Endothelial cell of umbilical vein (primary cell): Measurements from ENCODE around the gene ARSB. TPM values are rescaled to one million over a fixed set of nuclear protein-coding genes. Genes with fewer than 3 reads are reported as not detected.
A peak's percentile ranks its signal among the peaks of the same experiment; 100 is the strongest.

Experiments used
- Bru-seq: library from RNA; stranded (reverse); fragments of 400-500 nt; gene quantifications from one replicate; lab custom pipeline; 2021; lab: Mats Ljungman, UMichigan
- BruChase-seq, 2 experiments: library from RNA; stranded (reverse); fragments of 400-500 nt; gene quantifications; one replicate each; lab custom pipeline; 2021; lab: Mats Ljungman, UMichigan
- BruUV-seq: library from RNA; stranded (reverse); fragments of 400-500 nt; replicated peaks from 2 replicates; lab custom pipeline; 2021; lab: Mats Ljungman, UMichigan
- CTCF ChIA-PET: fragments of 300-600, 350-600 bp; sonication (Branson Sonifier 250); formaldehyde crosslinking; loops from one replicate; lab custom pipeline; 2021; ENCODE audit warnings: antibody characterized with exemption, inconsistent platforms; lab: Charles Lee
- POLR2A ChIA-PET: fragments of 300-600, 350-600 bp; sonication (Branson Sonifier 250); formaldehyde crosslinking; loops from one replicate; lab custom pipeline; 2021; ENCODE audit warnings: antibody characterized with exemption, inconsistent platforms; lab: Charles Lee
- DNase-seq: peaks from one replicate; pipeline ENCODE4 v3.0.0-alpha.2; 2011; ENCODE audit warnings: low read depth, low spot score
- FAIRE-seq: peaks from 2 replicates; lab custom pipeline; 2011; peaks lifted over from hg19 to GRCh38; lab: Jason Lieb, UNC
- H2AFZ ChIP-seq: 2 replicates; pipeline ENCODE4 v1.6.0; 2012; ENCODE audit warnings: low read depth, low read length, control low read depth, inconsistent platforms
- H3K27ac ChIP-seq: 2 replicates; pipeline ENCODE4 v1.5.1; 2011; ENCODE audit warnings: low read depth, mild to moderate bottlenecking, control low read depth, low read length, moderate library complexity; ENCODE audit not compliant: insufficient read depth
- H3K27me3 ChIP-seq, 2 experiments: 2 replicates each; pipeline versions ENCODE4 v1.6.0 to v1.6.1; 2011; ENCODE audit warnings: low read length in 2 of 2, mixed read lengths in 1 of 2; ENCODE audit not compliant: control insufficient read depth in 2 of 2, insufficient read depth in 2 of 2
- H3K36me3 ChIP-seq, 2 experiments: 2 replicates in 1 of 2; 3 replicates in 1 of 2; pipeline ENCODE4 v1.5.1; 2011; ENCODE audit warnings: low read length in 2 of 2, mild to moderate bottlenecking in 1 of 2, moderate library complexity in 1 of 2; ENCODE audit not compliant: control insufficient read depth in 2 of 2, insufficient read depth in 2 of 2; ENCODE audit errors: extremely low read depth in 1 of 2
- H3K4me1 ChIP-seq: 3 replicates; pipeline ENCODE4 v1.5.1; 2011; ENCODE audit warnings: mild to moderate bottlenecking, low read length; ENCODE audit not compliant: control insufficient read depth, insufficient read depth; ENCODE audit errors: extremely low read depth
- H3K4me2 ChIP-seq: 2 replicates; pipeline ENCODE4 v1.6.1; 2011; ENCODE audit warnings: low read length, control low read depth, mixed read lengths; ENCODE audit not compliant: insufficient read depth
- H3K4me3 ChIP-seq, 3 experiments: fragments of 200-600 bp in 1 of 3; sonication (generic), shearing (Covaris generic) in 1 of 3; replicated peaks in 1 of 3; 2 replicates each; pipeline ENCODE4 v1.5.1; 2011 to 2016; ENCODE audit warnings: control low read depth in 3 of 3, low read length in 3 of 3, mild to moderate bottlenecking in 2 of 3, inconsistent platforms in 1 of 3, low read depth in 1 of 3, moderate library complexity in 1 of 3; ENCODE audit not compliant: insufficient read depth in 1 of 3
- H3K79me2 ChIP-seq: 2 replicates; pipeline ENCODE4 v1.6.0; 2012; ENCODE audit warnings: low read length, inconsistent platforms; ENCODE audit not compliant: control insufficient read depth, insufficient read depth
- H3K9ac ChIP-seq: replicated peaks from 2 replicates; pipeline ENCODE3; 2011; ENCODE audit warnings: low read length, control low read depth; ENCODE audit not compliant: insufficient read depth; ENCODE audit errors: extremely low read depth
- H3K9me1 ChIP-seq: replicated peaks from 3 replicates; pipeline ENCODE4 v1.6.0; 2011; ENCODE audit warnings: mild to moderate bottlenecking, low read length; ENCODE audit not compliant: control insufficient read depth, insufficient read depth; ENCODE audit errors: extremely low read depth
- H3K9me3 ChIP-seq: replicated peaks from 2 replicates; pipeline ENCODE4 v1.5.1; 2012; ENCODE audit warnings: low read length, inconsistent platforms; ENCODE audit not compliant: control insufficient read depth, insufficient read depth
- H4K20me1 ChIP-seq: replicated peaks from 2 replicates; pipeline ENCODE3; 2011; ENCODE audit warnings: mild to moderate bottlenecking, low read length; ENCODE audit not compliant: control insufficient read depth, insufficient read depth; ENCODE audit errors: extremely low read depth
- EZH2 ChIP-seq: IDR thresholded peaks from 2 replicates; pipeline ENCODE4 v1.6.1; 2012; ENCODE audit warnings: borderline replicate concordance, low read depth, mild to moderate bottlenecking, moderate library complexity, low read length, inconsistent platforms; ENCODE audit not compliant: severe bottlenecking
- FOS ChIP-seq: IDR thresholded peaks from 2 replicates; pipeline ENCODE4 v1.6.1; 2011; ENCODE audit warnings: mild to moderate bottlenecking, low read length, moderate library complexity, borderline replicate concordance; ENCODE audit not compliant: insufficient read depth
- GATA2 ChIP-seq: IDR thresholded peaks from 2 replicates; pipeline ENCODE4 v1.7.0; 2011; ENCODE audit warnings: low read depth, mild to moderate bottlenecking, moderate library complexity, mixed read lengths, low read length; ENCODE audit not compliant: insufficient read length, insufficient read depth
- JUN ChIP-seq: IDR thresholded peaks from 2 replicates; pipeline ENCODE4 v1.6.1; 2011; ENCODE audit warnings: borderline replicate concordance, low read depth; ENCODE audit not compliant: insufficient read length, insufficient read depth
- MYC ChIP-seq: IDR thresholded peaks from one replicate; pipeline ENCODE4 v1.6.1; 2011; ENCODE audit warnings: mild to moderate bottlenecking, low read depth, low read length
- POLR2A ChIP-seq: IDR thresholded peaks from 2 replicates; pipeline ENCODE4 v1.6.1; 2012; ENCODE audit warnings: low read depth, mild to moderate bottlenecking, control low read depth, low read length
- POLR2AphosphoS5 ChIP-seq: IDR thresholded peaks from 2 replicates; pipeline ENCODE4 v1.6.1; 2012; ENCODE audit warnings: low read depth, mild to moderate bottlenecking, control low read depth, low read length, moderate library complexity; ENCODE audit not compliant: insufficient read depth
- dilution Hi-C: fragments of 300-500 bp; cut with MboI; formaldehyde crosslinking; loops from one replicate; pipeline ENCODE4 v1.15.0; 2019; ENCODE audit warnings: low sequenced_read_pairs; ENCODE audit not compliant: extremely low pct_ligation_motif_present
- intact Hi-C: fragments of 100-400 bp; cut with micrococcal nuclease; formaldehyde crosslinking; loops from one replicate; pipeline ENCODE4 v1.10.0; 2022
- long read RNA-seq: library from polyadenylated mRNA; stranded (forward); transcript quantifications from one replicate; pipeline ENCODE4 v2.0.0, GENCODE V29; 2021
- polyA minus RNA-seq, 3 experiments: library from RNA; depleted of rRNA, polyadenylated mRNA; stranded (reverse); fragments of >200 nt; gene quantifications; 1 replicate in 1 of 3; 2 replicates in 2 of 3; pipeline ENCODE4 v1.2.3, GENCODE V29; 2011
- polyA plus RNA-seq, 4 experiments: library from polyadenylated mRNA; depleted of rRNA in 3 of 4; stranded (reverse) in 3 of 4; unstranded in 1 of 4; fragments of >200 nt; gene quantifications; 2 replicates each; pipeline versions ENCODE4 v1.2.1 to v1.2.3, GENCODE V29; 2011 to 2012; ENCODE audit warnings: missing spikeins in 1 of 4
- total RNA-seq: library from RNA; stranded (reverse); gene quantifications from 2 replicates; pipeline ENCODE4 v1.2.3, GENCODE V29; 2021
- TF ChIP-seq, protein P1 (sequence below): IDR thresholded peaks from 2 replicates; pipeline ENCODE4 v1.6.1; 2011; ENCODE audit not compliant: insufficient read depth, insufficient read length
- TF ChIP-seq, protein P2 (sequence below), 2 donors: IDR thresholded peaks; 1 replicate in 1 of 2; 2 replicates in 1 of 2; pipeline ENCODE4 v1.5.1; 2011; ENCODE audit warnings: low read length in 2 of 2, mild to moderate bottlenecking in 2 of 2, moderate library complexity in 2 of 2, control low read depth in 1 of 2, inconsistent platforms in 1 of 2, low read depth in 1 of 2; ENCODE audit not compliant: insufficient read depth in 1 of 2; ENCODE audit errors: extremely low read depth in 1 of 2

Gene ARSB
- total RNA-seq (24.8 and 25.8 TPM in 2 replicates), polyA plus RNA-seq (17.0 and 17.2 TPM in 2 replicates), polyA minus RNA-seq (28.5 and 29.6 TPM in 2 replicates), Bru-seq, nascent RNA (percentile 58 among the genes with signal in this experiment), BruChase-seq, experiment 1, labeled RNA remaining after a 6-hour chase (percentile 52 among the genes with signal in this experiment), BruChase-seq, experiment 2, labeled RNA remaining after a 2-hour chase (percentile 47 among the genes with signal in this experiment)
- 16.2 and 17.1 TPM in 2 replicates for polyA plus RNA-seq (2011; cell fraction: cytosol; rRNA removed)
- polyA plus RNA-seq (2011; cell fraction: nucleus; rRNA removed): 7.3 and 8.8 TPM in 2 replicates
- 8.9 and 12.7 TPM in 2 replicates for polyA plus RNA-seq (2012)
- 7.8 TPM for polyA minus RNA-seq (2011; cell fraction: cytosol; rRNA and poly(A)+ RNA removed)
- 16.0 and 19.8 TPM in 2 replicates for polyA minus RNA-seq (2011; cell fraction: nucleus; rRNA and poly(A)+ RNA removed)
- long read RNA-seq, full-length matches to known transcripts: 21 of 34 reads
- long read RNA-seq, partial matches to known transcripts: 5 of 34 reads
- long read RNA-seq, other reads (novel, unspliced or antisense): 8 of 34 reads

DNA sequence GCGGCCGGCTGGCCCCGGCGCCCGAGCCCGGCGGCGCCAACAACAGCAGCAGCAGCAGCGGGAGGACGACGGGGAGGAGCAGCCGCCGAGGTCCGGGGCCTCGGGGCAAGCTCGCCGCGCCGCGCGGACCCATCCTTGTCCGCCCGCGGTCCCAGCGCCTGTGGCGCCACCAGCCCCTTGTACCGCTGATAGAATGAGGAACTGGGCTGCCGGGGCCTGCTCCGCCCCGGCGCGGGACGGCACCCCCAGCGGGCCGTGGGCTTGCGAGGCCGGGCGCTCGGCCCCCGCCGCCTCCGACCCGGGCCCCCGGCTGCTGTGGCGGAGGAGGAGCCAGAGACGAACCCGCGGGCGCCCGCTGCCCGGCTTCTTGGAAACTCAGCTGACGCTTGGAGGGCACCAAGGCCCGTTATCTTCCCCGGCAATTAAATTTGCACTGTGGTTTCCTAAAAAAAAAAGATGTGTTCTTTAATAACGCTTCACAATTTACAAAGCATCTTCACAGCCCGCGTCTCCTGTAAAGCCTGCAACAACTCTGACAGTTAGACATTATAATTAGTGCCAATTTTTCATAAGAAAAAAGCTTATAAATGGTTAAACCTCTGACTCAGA, at the start of gene ARSB:
Gene ARSB (minus strand): TSS at position 195 of the 609 bp plus-strand sequence. CDS start 62 bp downstream, at position 133.
- POLR2A ChIA-PET: interaction anchor here (1.3 kb wide), 1 partner anchor 13 kb away, joined by 6 read pairs; no protein-coding TSS in a partner anchor
- no TSS peak for BruUV-seq
- peak within 1 kb of the TSS; percentile 71 to 96 (median 80) for H3K4me3 ChIP-seq

DNA sequence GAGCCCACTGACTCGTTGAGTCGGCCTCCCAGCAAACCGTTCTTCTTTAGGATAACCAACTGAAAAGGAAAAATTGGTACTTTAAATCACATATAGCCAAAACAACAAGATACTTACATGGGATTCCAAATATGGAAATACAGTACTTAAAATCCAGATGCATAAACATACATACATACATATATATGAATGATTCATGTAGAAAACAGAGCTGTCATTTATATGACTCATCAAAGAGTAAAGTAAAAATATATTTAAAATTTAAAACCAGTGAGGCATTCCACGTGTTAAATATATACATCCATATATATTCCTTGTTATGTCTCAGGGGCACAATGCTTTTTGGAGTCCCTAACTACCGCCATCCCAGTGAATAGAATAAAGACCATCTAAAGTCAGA, 47.7 kb upstream of the ARSB start:
- no peak overlapping the region for H3K27ac ChIP-seq
- no TSS peak for BruUV-seq
- intact Hi-C loops: no loop called here
- peaks cover 0 to 1% of the 10 kb centered on the region in 2 experiments for H3K27me3 ChIP-seq
- H2AFZ ChIP-seq: no peak overlapping the region
- H3K4me2 ChIP-seq: no peak overlapping the region
- H3K4me1 ChIP-seq: no peaks in the 10 kb centered on the region
- H3K79me2 ChIP-seq: no peaks in the 10 kb centered on the region
- dilution Hi-C loops: no loop called here
- no peaks in the 10 kb centered on the region for H4K20me1 ChIP-seq
- no peaks in the 10 kb centered on the region for H3K9me1 ChIP-seq
- ChIA-PET POLR2A (no interaction called here), CTCF (interaction anchor here (2.0 to 3.5 kb wide), 2 partner anchors 8 to 10 kb away, joined by 6 to 31 read pairs; no protein-coding TSS in a partner anchor)
- FAIRE-seq (no peak), DNase-seq (no peak)
- H3K4me3 ChIP-seq: no peak overlapping the region
- no peak overlapping the region for H3K9ac ChIP-seq
- no peaks in the 10 kb centered on the region for H3K9me3 ChIP-seq
- H3K36me3 ChIP-seq: no peaks in the 10 kb centered on the region
- no peak for TF ChIP-seq FOS
- no peak for TF ChIP-seq GATA2
- TF ChIP-seq JUN: no peak
- no peak for TF ChIP-seq POLR2A
- TF ChIP-seq POLR2AphosphoS5: no peak
- no peak for TF ChIP-seq MYC
- TF ChIP-seq, protein P1, sequence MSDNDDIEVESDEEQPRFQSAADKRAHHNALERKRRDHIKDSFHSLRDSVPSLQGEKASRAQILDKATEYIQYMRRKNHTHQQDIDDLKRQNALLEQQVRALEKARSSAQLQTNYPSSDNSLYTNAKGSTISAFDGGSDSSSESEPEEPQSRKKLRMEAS: no peak
- TF ChIP-seq, protein P2, sequence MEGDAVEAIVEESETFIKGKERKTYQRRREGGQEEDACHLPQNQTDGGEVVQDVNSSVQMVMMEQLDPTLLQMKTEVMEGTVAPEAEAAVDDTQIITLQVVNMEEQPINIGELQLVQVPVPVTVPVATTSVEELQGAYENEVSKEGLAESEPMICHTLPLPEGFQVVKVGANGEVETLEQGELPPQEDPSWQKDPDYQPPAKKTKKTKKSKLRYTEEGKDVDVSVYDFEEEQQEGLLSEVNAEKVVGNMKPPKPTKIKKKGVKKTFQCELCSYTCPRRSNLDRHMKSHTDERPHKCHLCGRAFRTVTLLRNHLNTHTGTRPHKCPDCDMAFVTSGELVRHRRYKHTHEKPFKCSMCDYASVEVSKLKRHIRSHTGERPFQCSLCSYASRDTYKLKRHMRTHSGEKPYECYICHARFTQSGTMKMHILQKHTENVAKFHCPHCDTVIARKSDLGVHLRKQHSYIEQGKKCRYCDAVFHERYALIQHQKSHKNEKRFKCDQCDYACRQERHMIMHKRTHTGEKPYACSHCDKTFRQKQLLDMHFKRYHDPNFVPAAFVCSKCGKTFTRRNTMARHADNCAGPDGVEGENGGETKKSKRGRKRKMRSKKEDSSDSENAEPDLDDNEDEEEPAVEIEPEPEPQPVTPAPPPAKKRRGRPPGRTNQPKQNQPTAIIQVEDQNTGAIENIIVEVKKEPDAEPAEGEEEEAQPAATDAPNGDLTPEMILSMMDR (IDR thresholded peaks at IDR 0.05; ENCODE audit: extremely low read depth in 1 of 2, insufficient read depth in 1 of 2, low read depth in 1 of 2, low read length in 2 of 2): no peak
- no peak for TF ChIP-seq EZH2

More for the DNA sequence above, at the start of gene ARSB:
- Histone ChIP-seq H2AFZ (peak within 1 kb of the TSS; percentile 84), H3K79me2 (no peaks in the 10 kb centered on the region), H3K9me3 (no peaks in the 10 kb centered on the region), H3K27ac (peak within 1 kb of the TSS; percentile 88), H3K27me3 (no peaks in the 10 kb centered on the region), H3K36me3 (no peaks in the 10 kb centered on the region), H3K9me1 (no peaks in the 10 kb centered on the region), H4K20me1 (no peaks in the 10 kb centered on the region), H3K9ac (peak within 1 kb of the TSS; percentile 89), H3K4me2 (peak within 1 kb of the TSS; percentile 97), H3K4me1 (peaks cover 19% of the 10 kb centered on the region)
- FAIRE-seq: no peak
- no peak for DNase-seq
- TF ChIP-seq JUN (no peak), EZH2 (no peak), MYC (no peak)
- CTCF ChIA-PET: interaction anchor here (0.6 to 3.6 kb wide), 17 partner anchors 11 to 1098 kb away, joined by 3 to 33 read pairs (median 4); partner anchors contain the start of genes LHFPL2 and SCAMP1
- intact Hi-C loops (loop anchor here (2.0 to 10.0 kb wide), 3 partner anchors 252 to 620 kb away; partner anchors contain the start of genes JMY and SCAMP1), dilution Hi-C loops (no loop called here)
